HUDEP-2 (cell line): ENCODE results near the gene FEN1.

Experiments used
- DNase-seq, 76 experiments: peaks; one replicate each; lab custom pipeline; 2025; ENCODE audit not compliant: unreplicated experiment in 76 of 76; lab: John Stamatoyannopoulos, UW

Gene FEN1

GRCh38 chr11:61838501-61838900, 45.8 kb downstream of the FEN1 start:
- DNase-seq, result no peak

- no peak for DNase-seq
Measured at GRCh38 chr11:61838921-61839320, 46.2 kb downstream of the FEN1 start.

GRCh38 chr11:61839742-61840141, 47.0 kb downstream of the FEN1 start:
- DNase-seq, result no peak

DNA sequence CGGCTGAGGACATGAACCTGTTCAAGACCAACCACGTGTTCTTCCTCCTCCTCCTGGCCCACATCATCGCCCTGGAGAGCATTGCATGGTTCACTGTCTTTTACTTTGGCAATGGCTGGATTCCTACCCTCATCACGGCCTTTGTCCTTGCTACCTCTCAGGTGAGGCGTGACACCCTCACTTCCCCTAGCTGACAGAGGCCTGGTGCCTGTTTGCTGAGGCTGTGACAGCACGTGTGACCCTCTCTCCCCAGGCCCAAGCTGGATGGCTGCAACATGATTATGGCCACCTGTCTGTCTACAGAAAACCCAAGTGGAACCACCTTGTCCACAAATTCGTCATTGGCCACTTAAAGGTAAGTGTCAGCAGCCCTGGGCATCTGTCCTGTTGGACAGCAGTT, 47.7 kb downstream of the FEN1 start:
- no peak for DNase-seq

DNA sequence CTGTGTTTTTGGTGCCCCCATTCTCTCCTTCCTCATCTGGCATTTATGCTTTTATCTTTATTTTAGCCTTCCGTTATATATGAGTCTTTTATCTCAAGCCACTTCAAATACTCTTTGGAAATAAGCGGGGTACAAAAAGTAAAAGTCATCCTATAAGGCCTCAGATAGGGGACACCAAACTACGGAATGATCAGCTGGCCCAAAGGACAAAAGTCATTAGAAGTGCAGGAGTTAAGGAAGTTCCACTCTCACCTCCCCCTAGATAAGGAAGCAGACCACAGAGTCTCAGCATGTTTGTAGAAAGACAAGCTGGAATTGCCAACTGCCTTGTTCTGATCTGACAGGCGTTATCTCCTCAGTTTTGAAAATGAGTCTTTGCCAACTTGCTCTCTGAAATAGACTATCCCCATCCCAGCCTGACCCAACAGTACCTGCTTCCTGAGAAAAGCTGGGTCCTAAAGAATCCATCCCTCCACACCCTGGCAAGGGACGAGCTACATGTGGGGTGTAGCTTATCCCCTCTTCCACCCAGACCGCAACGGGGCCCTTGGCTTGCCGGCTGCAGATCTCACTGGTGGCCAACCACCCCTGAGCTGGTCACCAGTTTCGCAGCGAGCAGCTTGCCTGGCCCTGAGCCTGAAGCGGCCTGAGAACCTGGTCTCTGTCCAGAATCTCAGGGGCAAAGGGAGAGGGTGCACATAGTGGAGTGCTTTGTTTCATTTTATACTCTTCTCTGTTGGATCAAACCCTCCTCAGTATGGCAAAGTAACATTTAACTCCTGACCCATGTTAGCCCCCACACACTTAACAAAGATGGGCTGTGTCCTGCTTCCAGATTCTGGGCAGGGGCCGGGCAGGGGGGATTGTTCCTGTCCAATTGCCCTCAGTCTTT, 49.2 kb downstream of the FEN1 start:
- DNase-seq, result peak in 45 of 76 experiments; percentile 13 to 80 (median 45)

DNA sequence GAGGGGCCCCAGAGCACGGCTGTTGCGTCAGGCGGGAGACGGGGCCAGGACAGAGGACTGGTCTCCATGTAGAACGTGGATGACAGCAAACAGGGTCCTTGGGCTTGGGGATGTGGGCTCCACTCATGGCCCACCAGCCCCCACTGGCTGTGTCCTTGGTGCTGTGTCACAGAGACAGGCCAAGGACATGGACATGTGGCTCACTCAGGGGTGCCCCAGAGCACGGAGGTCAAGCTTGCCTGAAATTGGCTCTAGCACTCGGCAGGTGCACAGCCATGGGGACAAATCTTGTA, 49.8 kb downstream of the FEN1 start:
- no peak for DNase-seq

DNA sequence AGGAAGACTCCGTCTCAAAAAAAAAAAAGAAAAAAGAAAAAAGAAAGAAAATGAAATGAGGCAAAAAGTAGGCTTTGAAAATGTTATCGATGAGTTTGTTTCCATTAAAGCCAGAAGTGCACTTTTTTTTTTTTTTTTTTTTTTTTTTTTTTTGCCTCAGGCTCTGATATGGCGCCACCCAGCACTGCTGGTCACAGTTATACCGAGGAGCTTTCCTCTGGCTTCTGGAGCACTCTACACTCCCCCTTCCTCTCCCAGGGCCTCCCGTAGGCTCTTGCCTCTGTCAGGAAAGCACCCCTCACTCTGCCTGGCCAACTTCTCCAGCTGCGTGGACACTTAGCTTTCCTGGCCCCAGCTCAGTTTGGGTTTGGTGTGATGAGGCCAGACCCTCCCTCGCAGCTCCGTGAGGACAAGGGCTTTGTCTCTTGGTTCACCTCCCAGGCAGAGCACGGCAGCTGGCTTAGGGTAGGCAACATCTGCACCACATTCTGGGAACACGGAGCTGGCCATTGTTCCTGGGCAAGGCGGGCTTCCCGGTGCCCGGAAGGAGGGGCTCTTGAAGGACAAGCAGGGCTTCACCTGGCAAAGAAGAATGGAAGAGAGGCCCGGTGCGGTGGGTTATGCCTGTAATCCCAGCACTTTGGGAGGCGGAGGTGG, 52.3 kb downstream of the FEN1 start:
- no peak for DNase-seq

DNA sequence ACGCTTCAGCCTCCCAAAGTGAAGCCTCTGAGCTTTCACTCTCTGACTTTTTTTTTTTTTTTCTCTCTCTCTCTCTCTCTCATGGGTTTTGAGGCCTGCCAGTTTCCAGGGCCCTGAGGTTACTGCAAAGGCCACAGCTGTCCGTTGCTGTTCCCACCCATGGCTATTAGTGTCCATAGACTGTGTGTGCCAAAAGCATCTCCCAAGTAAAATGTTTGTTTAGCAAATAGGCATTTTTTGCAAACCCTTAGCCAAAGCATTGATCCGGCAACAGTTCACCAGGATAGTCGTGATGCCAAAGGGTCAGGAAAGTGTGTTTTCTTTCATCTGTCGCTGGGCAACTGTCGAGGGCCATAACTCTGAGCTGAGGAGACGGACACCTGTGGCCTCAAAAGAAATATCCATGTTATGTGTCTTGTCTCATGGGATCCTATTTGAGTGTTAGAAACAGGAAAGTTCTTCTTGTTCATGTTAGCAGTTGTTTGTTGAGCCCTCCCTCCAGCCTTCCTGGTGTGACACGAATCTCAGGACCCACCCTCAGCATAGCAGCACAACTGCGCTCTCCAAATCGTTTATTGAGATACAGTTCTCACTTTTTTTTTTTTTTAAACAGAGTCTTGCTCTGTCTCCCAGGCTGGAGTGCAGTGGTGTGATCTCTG, 53.8 kb downstream of the FEN1 start:
- DNase-seq, result no peak
